GM23338 (cell line): Measurements from ENCODE around the gene RBM7.

Experiments used
- CREB1 ChIP-seq: fragments of 250-450 bp; sonication (Bioruptor Pico); IDR thresholded peaks from 2 replicates; pipeline ENCODE4 v1.5.0; 2020; ENCODE audit warnings: low read depth, mild to moderate bottlenecking, moderate library complexity
- EZH2 ChIP-seq: fragments of 200-600 bp; sonication (generic); IDR thresholded peaks from one replicate; pipeline ENCODE4 v1.8.0; 2017; ENCODE audit warnings: antibody characterized with exemption, mild to moderate bottlenecking, low read depth; ENCODE audit not compliant: unreplicated experiment
- EZH2phosphoT487 ChIP-seq: fragments of 200-600 bp; sonication (generic); IDR thresholded peaks from one replicate; pipeline ENCODE4 v1.8.1; 2018; ENCODE audit warnings: antibody characterized with exemption; ENCODE audit not compliant: unreplicated experiment
- JUNB ChIP-seq: IDR thresholded peaks from one replicate; pipeline ENCODE4 v1.6.1; 2016; ENCODE audit warnings: antibody characterized with exemption; ENCODE audit not compliant: unreplicated experiment
- NANOG ChIP-seq: IDR thresholded peaks from 2 replicates; pipeline ENCODE4 v1.6.1; 2016; ENCODE audit warnings: antibody characterized with exemption, borderline replicate concordance
- POLR2AphosphoS5 ChIP-seq: IDR thresholded peaks from 2 replicates; pipeline ENCODE4 v1.6.1; 2016; ENCODE audit warnings: antibody characterized with exemption, low read depth
- STAT1 ChIP-seq: IDR thresholded peaks from one replicate; pipeline ENCODE4 v1.6.1; 2016; ENCODE audit warnings: antibody characterized with exemption; ENCODE audit not compliant: unreplicated experiment
- TF ChIP-seq, protein P1 (sequence below), 2 experiments: fragments of 200-600 bp in 1 of 2; sonication (generic) in 1 of 2; conservative IDR thresholded peaks; 2 replicates each; pipeline versions ENCODE4 v1.5.1 to v1.6.1; 2016 to 2017; ENCODE audit warnings: antibody characterized with exemption in 2 of 2, low read depth in 2 of 2, mild to moderate bottlenecking in 2 of 2, moderate library complexity in 1 of 2
- TF ChIP-seq, protein P2 (sequence below): IDR thresholded peaks from one replicate; pipeline ENCODE4 v1.6.1; 2018; ENCODE audit warnings: antibody characterized with exemption; ENCODE audit not compliant: unreplicated experiment

DNA sequence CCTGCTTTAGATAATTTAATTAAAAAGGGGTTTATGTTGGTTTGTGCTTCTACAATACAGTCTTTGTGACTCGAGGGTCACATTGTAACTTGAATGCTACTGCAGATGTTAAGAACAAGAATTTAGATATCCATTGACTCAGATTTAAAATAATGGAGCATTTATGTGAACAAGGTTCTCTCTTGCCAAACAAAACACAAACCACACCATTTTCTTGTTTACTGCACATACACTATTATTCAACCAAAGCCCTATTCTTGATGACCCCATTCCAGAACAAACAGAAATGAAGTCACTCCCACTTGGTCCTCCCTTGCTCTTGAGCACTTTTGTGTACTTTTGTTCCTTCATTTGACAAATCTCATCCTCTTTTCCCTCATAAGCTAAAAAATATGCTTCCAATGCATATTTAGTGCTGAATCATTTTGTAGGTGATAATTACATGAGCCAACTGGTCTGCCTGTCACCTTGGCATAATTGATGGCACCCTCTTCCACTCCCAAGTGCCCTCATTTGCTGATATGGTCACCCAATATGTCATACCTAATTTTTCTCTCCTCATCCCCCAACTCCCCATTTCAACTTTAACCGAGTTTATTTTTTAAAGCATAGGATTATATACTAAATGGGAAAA is 3.0 kb upstream of the RBM7 start:
- TF ChIP-seq, protein P1, sequence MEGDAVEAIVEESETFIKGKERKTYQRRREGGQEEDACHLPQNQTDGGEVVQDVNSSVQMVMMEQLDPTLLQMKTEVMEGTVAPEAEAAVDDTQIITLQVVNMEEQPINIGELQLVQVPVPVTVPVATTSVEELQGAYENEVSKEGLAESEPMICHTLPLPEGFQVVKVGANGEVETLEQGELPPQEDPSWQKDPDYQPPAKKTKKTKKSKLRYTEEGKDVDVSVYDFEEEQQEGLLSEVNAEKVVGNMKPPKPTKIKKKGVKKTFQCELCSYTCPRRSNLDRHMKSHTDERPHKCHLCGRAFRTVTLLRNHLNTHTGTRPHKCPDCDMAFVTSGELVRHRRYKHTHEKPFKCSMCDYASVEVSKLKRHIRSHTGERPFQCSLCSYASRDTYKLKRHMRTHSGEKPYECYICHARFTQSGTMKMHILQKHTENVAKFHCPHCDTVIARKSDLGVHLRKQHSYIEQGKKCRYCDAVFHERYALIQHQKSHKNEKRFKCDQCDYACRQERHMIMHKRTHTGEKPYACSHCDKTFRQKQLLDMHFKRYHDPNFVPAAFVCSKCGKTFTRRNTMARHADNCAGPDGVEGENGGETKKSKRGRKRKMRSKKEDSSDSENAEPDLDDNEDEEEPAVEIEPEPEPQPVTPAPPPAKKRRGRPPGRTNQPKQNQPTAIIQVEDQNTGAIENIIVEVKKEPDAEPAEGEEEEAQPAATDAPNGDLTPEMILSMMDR (conservative IDR thresholded peaks at IDR 0.05; ENCODE audit: low read depth in 2 of 2) = no peak
- TF ChIP-seq, protein P2, sequence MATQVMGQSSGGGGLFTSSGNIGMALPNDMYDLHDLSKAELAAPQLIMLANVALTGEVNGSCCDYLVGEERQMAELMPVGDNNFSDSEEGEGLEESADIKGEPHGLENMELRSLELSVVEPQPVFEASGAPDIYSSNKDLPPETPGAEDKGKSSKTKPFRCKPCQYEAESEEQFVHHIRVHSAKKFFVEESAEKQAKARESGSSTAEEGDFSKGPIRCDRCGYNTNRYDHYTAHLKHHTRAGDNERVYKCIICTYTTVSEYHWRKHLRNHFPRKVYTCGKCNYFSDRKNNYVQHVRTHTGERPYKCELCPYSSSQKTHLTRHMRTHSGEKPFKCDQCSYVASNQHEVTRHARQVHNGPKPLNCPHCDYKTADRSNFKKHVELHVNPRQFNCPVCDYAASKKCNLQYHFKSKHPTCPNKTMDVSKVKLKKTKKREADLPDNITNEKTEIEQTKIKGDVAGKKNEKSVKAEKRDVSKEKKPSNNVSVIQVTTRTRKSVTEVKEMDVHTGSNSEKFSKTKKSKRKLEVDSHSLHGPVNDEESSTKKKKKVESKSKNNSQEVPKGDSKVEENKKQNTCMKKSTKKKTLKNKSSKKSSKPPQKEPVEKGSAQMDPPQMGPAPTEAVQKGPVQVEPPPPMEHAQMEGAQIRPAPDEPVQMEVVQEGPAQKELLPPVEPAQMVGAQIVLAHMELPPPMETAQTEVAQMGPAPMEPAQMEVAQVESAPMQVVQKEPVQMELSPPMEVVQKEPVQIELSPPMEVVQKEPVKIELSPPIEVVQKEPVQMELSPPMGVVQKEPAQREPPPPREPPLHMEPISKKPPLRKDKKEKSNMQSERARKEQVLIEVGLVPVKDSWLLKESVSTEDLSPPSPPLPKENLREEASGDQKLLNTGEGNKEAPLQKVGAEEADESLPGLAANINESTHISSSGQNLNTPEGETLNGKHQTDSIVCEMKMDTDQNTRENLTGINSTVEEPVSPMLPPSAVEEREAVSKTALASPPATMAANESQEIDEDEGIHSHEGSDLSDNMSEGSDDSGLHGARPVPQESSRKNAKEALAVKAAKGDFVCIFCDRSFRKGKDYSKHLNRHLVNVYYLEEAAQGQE = no peak
- TF ChIP-seq EZH2 = no peak
- no peak for TF ChIP-seq POLR2AphosphoS5
- TF ChIP-seq CREB1 (CRISPR knock-in tag) = no peak
- no peak for TF ChIP-seq STAT1
- TF ChIP-seq NANOG = no peak
- no peak for TF ChIP-seq EZH2phosphoT487
- TF ChIP-seq JUNB = no peak
